KMS-11 (cell line): ENCODE measurements around the gene CGA.

Experiments used
- H2AFZ ChIP-seq: fragments of 200-600 bp; sonication (generic); 2 replicates; pipeline ENCODE4 v1.6.1; 2016; ENCODE audit warnings: antibody characterized with exemption, mixed run types, low read depth
- H3K27ac ChIP-seq: fragments of 200-600 bp; sonication (generic); 2 replicates; pipeline ENCODE4 v1.6.1; 2016; ENCODE audit warnings: mild to moderate bottlenecking, mixed run types
- H3K27me3 ChIP-seq: fragments of 200-600 bp; sonication (generic); 2 replicates; pipeline ENCODE4 v1.6.1; 2017; ENCODE audit warnings: mild to moderate bottlenecking, low read depth, mixed run types, moderate library complexity; ENCODE audit not compliant: insufficient read depth
- H3K36me3 ChIP-seq: fragments of 200-600 bp; sonication (generic); 2 replicates; pipeline ENCODE4 v1.6.1; 2017; ENCODE audit warnings: mild to moderate bottlenecking, mixed run types; ENCODE audit not compliant: insufficient read depth
- H3K4me1 ChIP-seq: fragments of 200-600 bp; sonication (generic); 2 replicates; pipeline ENCODE4 v1.6.1; 2016; ENCODE audit warnings: mild to moderate bottlenecking, low read depth, mixed run types; ENCODE audit not compliant: poor library complexity, severe bottlenecking
- H3K4me2 ChIP-seq: fragments of 200-600 bp; sonication (generic); 2 replicates; pipeline ENCODE4 v1.7.0; 2016; ENCODE audit warnings: mild to moderate bottlenecking, mixed run types
- H3K4me3 ChIP-seq: fragments of 200-600 bp; sonication (generic); IDR thresholded peaks from 2 replicates; pipeline ENCODE4 v1.6.1; 2017; ENCODE audit warnings: low read depth, low read length, mixed read lengths; ENCODE audit not compliant: insufficient read depth
- H3K79me2 ChIP-seq: fragments of 200-600 bp; sonication (generic); 2 replicates; pipeline ENCODE4 v1.6.1; 2016; ENCODE audit warnings: low read depth, mixed run types; ENCODE audit not compliant: insufficient read depth
- H3K9ac ChIP-seq: fragments of 200-600 bp; sonication (generic); 2 replicates; pipeline ENCODE4 v1.6.1; 2016; ENCODE audit warnings: mild to moderate bottlenecking, mixed run types
- H4K20me1 ChIP-seq: fragments of 200-600 bp; sonication (generic); 2 replicates; pipeline ENCODE4 v1.6.1; 2016; ENCODE audit warnings: mild to moderate bottlenecking, mixed run types; ENCODE audit not compliant: insufficient read depth
- CTCF ChIP-seq: fragments of 200-600 bp; sonication (generic); conservative IDR thresholded peaks from 2 replicates; pipeline ENCODE4 v1.6.1; 2017; ENCODE audit warnings: low read depth, mild to moderate bottlenecking, antibody characterized with exemption, low read length, moderate library complexity, mixed read lengths

Gene CGA

GRCh38 chr6:87045521-87046075, 49.3 kb downstream of the CGA start:
- Histone ChIP-seq H2AFZ (no peak overlapping the region), H3K27me3 (no peaks in the 10 kb centered on the region), H3K79me2 (no peaks in the 10 kb centered on the region), H3K27ac (no peak overlapping the region), H3K36me3 (no peaks in the 10 kb centered on the region), H4K20me1 (no peaks in the 10 kb centered on the region), H3K4me2 (no peak overlapping the region), H3K4me3 (no peak overlapping the region), H3K4me1 (no peaks in the 10 kb centered on the region), H3K9ac (no peak overlapping the region)
- no peak for TF ChIP-seq CTCF

GRCh38 chr6:87040729-87041128, 54.2 kb downstream of the CGA start:
- Histone ChIP-seq H3K9ac (no peak overlapping the region), H3K4me1 (no peaks in the 10 kb centered on the region), H3K79me2 (no peaks in the 10 kb centered on the region), H4K20me1 (no peaks in the 10 kb centered on the region), H3K27me3 (no peaks in the 10 kb centered on the region), H3K27ac (no peak overlapping the region), H3K4me2 (no peak overlapping the region), H3K36me3 (no peaks in the 10 kb centered on the region), H2AFZ (no peak overlapping the region), H3K4me3 (no peak overlapping the region)
- TF ChIP-seq CTCF = no peak
